Fibroblast of the conjunctiva (primary cell): Measurements from ENCODE around the gene RIPOR1.

Experiments used
- DNase-seq: peaks from one replicate; pipeline ENCODE4 v3.0.0-alpha.2; 2010; ENCODE audit warnings: low read depth

Gene RIPOR1

GRCh38 chr16:67539691-67540635, 11.3 kb downstream of the RIPOR1 start:
- no peak for DNase-seq

- no peak for DNase-seq
These were observed 12.1 kb downstream of the RIPOR1 start for GRCh38 chr16:67540756-67541155.

GRCh38 chr16:67541391-67542263, 13.0 kb downstream of the RIPOR1 start:
- no peak for DNase-seq

- DNase-seq, result peak; percentile 49
These were observed 13.8 kb downstream of the RIPOR1 start for GRCh38 chr16:67542464-67542863.

- DNase-seq, result no peak
These were observed 14.4 kb downstream of the RIPOR1 start for GRCh38 chr16:67543036-67543435.

GRCh38 chr16:67543582-67543981, 15.0 kb downstream of the RIPOR1 start:
- no peak for DNase-seq

- no peak for DNase-seq
These were observed 15.8 kb downstream of the RIPOR1 start for GRCh38 chr16:67544329-67544841.

- DNase-seq, result no peak
These were observed 16.4 kb downstream of the RIPOR1 start for GRCh38 chr16:67544844-67545664.

GRCh38 chr16:67545665-67546024, 17.0 kb downstream of the RIPOR1 start:
- no peak for DNase-seq

GRCh38 chr16:67546091-67546501, 17.5 kb downstream of the RIPOR1 start:
- no peak for DNase-seq

GRCh38 chr16:67546761-67547422, 18.3 kb downstream of the RIPOR1 start:
- peak; percentile 47 for DNase-seq

- DNase-seq, result no peak
These were observed 19.0 kb downstream of the RIPOR1 start for GRCh38 chr16:67547423-67548264.

GRCh38 chr16:67548265-67549126, 19.9 kb downstream of the RIPOR1 start:
- DNase-seq, result no peak

GRCh38 chr16:67549240-67549639, 20.6 kb downstream of the RIPOR1 start:
- DNase-seq, result no peak

- no peak for DNase-seq
These were observed 21.3 kb downstream of the RIPOR1 start for GRCh38 chr16:67549936-67550335.

GRCh38 chr16:67551091-67551490, 22.5 kb downstream of the RIPOR1 start:
- no peak for DNase-seq

- no peak for DNase-seq
These were observed 23.3 kb downstream of the RIPOR1 start for GRCh38 chr16:67551972-67552371.

- no peak for DNase-seq
These were observed 23.8 kb downstream of the RIPOR1 start for GRCh38 chr16:67552476-67552875.

- no peak for DNase-seq
These were observed 27.2 kb downstream of the RIPOR1 start for GRCh38 chr16:67555795-67556212.
